Stimulated activated CD8-positive, alpha-beta memory T cell treated with anti-CD3 and anti-CD28 coated beads, Interleukin-12 subunit alpha, Interleukin-12 subunit beta, amount 100 ng/mL, for 4 hours (primary cell): Measurements from ENCODE around the gene TCL1A.

Experiments used
- DNase-seq: peaks from one replicate; pipeline ENCODE4 v3.0.0-alpha.2; 2020; ENCODE audit warnings: low read depth

TCL1A gene

GRCh38 chr14:95705518-95705917, 8.4 kb downstream of the TCL1A start:
- DNase-seq: no peak

GRCh38 chr14:95703805-95704204, 10.1 kb downstream of the TCL1A start:
- DNase-seq: no peak

- DNase-seq: no peak
These were observed 10.6 kb downstream of the TCL1A start for GRCh38 chr14:95703341-95703740.

GRCh38 chr14:95701846-95702221, 12.1 kb downstream of the TCL1A start:
- no peak for DNase-seq

GRCh38 chr14:95700221-95700976, 13.5 kb downstream of the TCL1A start:
- DNase-seq: no peak

- no peak for DNase-seq
These were observed 14.5 kb downstream of the TCL1A start for GRCh38 chr14:95699412-95699811.

GRCh38 chr14:95698287-95698686, 15.6 kb downstream of the TCL1A start:
- DNase-seq: no peak

- no peak for DNase-seq
These were observed 16.2 kb downstream of the TCL1A start for GRCh38 chr14:95697764-95698163.

- DNase-seq: no peak
These were observed 17.2 kb downstream of the TCL1A start for GRCh38 chr14:95696741-95697140.

- DNase-seq: no peak
These were observed 18.0 kb downstream of the TCL1A start for GRCh38 chr14:95695913-95696312.

GRCh38 chr14:95695051-95695450, 18.9 kb downstream of the TCL1A start:
- DNase-seq: no peak

GRCh38 chr14:95692109-95692508, 21.8 kb downstream of the TCL1A start:
- no peak for DNase-seq

GRCh38 chr14:95691591-95691990, 22.3 kb downstream of the TCL1A start:
- DNase-seq: no peak

GRCh38 chr14:95690815-95691214, 23.1 kb downstream of the TCL1A start:
- DNase-seq: no peak

- no peak for DNase-seq
These were observed 24.5 kb downstream of the TCL1A start for GRCh38 chr14:95689441-95689840.

GRCh38 chr14:95686935-95687334, 27.0 kb downstream of the TCL1A start:
- no peak for DNase-seq

- DNase-seq: no peak
These were observed 27.7 kb downstream of the TCL1A start, which contains the start of gene TCL1B for GRCh38 chr14:95685978-95686922. TCL1B (plus strand) TSS chr14:95686426; CDS start chr14:95686468, 42 bp downstream.

GRCh38 chr14:95683793-95684192, 30.1 kb downstream of the TCL1A start:
- DNase-seq: no peak

- no peak for DNase-seq
These were observed 32.8 kb downstream of the TCL1A start for GRCh38 chr14:95681153-95681552.

- no peak for DNase-seq
These were observed 33.8 kb downstream of the TCL1A start for GRCh38 chr14:95679998-95680735.

GRCh38 chr14:95679148-95679815, 34.6 kb downstream of the TCL1A start:
- DNase-seq: no peak
